WTC11 (cell line): ENCODE measurements around the gene RAB15.

ENCODE experiments used
- ATF3 ChIP-seq: sonication (generic); formaldehyde crosslinking; conservative IDR thresholded peaks from 2 replicates; pipeline ENCODE4 v1.8.1; 2022; ENCODE audit warnings: mild to moderate bottlenecking, missing genetic modification reagents
- CTCF ChIP-seq: fragments of 200-600 bp; IDR thresholded peaks from 2 replicates; pipeline ENCODE4 v1.8.0; 2022; ENCODE audit warnings: antibody characterized with exemption
- ELF4 ChIP-seq: sonication (generic); formaldehyde crosslinking; IDR thresholded peaks from 2 replicates; pipeline ENCODE4 v1.8.1; 2022; ENCODE audit warnings: low read depth, mild to moderate bottlenecking, moderate library complexity, missing genetic modification reagents
- EMX1 ChIP-seq: fragments of 250-450 bp; sonication (Bioruptor Pico); IDR thresholded peaks from 2 replicates; pipeline ENCODE4 v1.8.0; 2021; ENCODE audit warnings: mild to moderate bottlenecking
- FOXJ3 ChIP-seq: sonication (generic); formaldehyde crosslinking; IDR thresholded peaks from 2 replicates; pipeline ENCODE4 v1.9.0; 2021; ENCODE audit warnings: missing genetic modification reagents, mild to moderate bottlenecking, borderline replicate concordance
- IRF2 ChIP-seq: sonication (generic); formaldehyde crosslinking; IDR thresholded peaks from 2 replicates; pipeline ENCODE4 v1.8.0; 2022; ENCODE audit warnings: low read depth, missing genetic modification reagents, borderline replicate concordance
- MAX ChIP-seq: sonication (generic); formaldehyde crosslinking; IDR thresholded peaks from 2 replicates; pipeline ENCODE4 v1.8.0; 2022; ENCODE audit warnings: mild to moderate bottlenecking, missing genetic modification reagents
- ZNF121 ChIP-seq: sonication (generic); formaldehyde crosslinking; IDR thresholded peaks from 2 replicates; pipeline ENCODE4 v1.8.0; 2023; ENCODE audit warnings: missing genetic modification reagents
- ZNF512 ChIP-seq: sonication (generic); formaldehyde crosslinking; IDR thresholded peaks from 2 replicates; pipeline ENCODE4 v1.8.1; 2022; ENCODE audit warnings: missing genetic modification reagents, borderline replicate concordance
- ZNF532 ChIP-seq: fragments of 250-450 bp; sonication (Bioruptor Pico); IDR thresholded peaks from 2 replicates; pipeline ENCODE4 v1.9.0; 2021; ENCODE audit warnings: mild to moderate bottlenecking, borderline replicate concordance

- no peak for TF ChIP-seq ZNF512 (CRISPR knock-in tag)
- TF ChIP-seq ATF3: no peak
- TF ChIP-seq ELF4 (CRISPR knock-in tag): no peak
- TF ChIP-seq MAX (CRISPR knock-in tag): no peak
- no peak for TF ChIP-seq ZNF121 (CRISPR knock-in tag)
- TF ChIP-seq EMX1 (CRISPR knock-in tag): no peak
- TF ChIP-seq ZNF532 (CRISPR knock-in tag): no peak
- no peak for TF ChIP-seq CTCF
- no peak for TF ChIP-seq FOXJ3
- no peak for TF ChIP-seq IRF2
Measured at GRCh38 chr14:64958201-64958600, 13.9 kb downstream of the RAB15 start.
